Kidney (tissue), 14 donors: ENCODE data around the gene CDH12. TPM values are rescaled to one million over a fixed set of nuclear protein-coding genes. Genes with fewer than 3 reads are reported as not detected.
"Not testable (repeated sequence)": the region's sequence is repeated elsewhere in the genome, so short reads cannot be mapped to it uniquely, and the experiment has no call there.

Experiments used
- DNase-seq, 5 donors: peaks; one replicate each; pipeline ENCODE4 v3.0.0-alpha.2; 2013 to 2020
- FAIRE-seq: peaks from 2 replicates; lab custom pipeline; 2012; peaks lifted over from hg19 to GRCh38; lab: Jason Lieb, UNC
- H3K27ac ChIP-seq, 2 donors: one replicate each; pipeline ENCODE4 v1.7.0; 2013; ENCODE audit warnings: low read depth in 2 of 2, low read length in 2 of 2, inconsistent platforms in 1 of 2
- H3K27me3 ChIP-seq: one replicate; pipeline ENCODE4 v1.7.1; 2013; ENCODE audit warnings: low read length, inconsistent platforms; ENCODE audit not compliant: control insufficient read depth, insufficient read depth
- H3K36me3 ChIP-seq, 3 donors: one replicate each; pipeline versions ENCODE4 v1.7.0 to v1.7.1; 2013; ENCODE audit warnings: low read length in 3 of 3, control low read depth in 1 of 3, inconsistent platforms in 1 of 3; ENCODE audit not compliant: insufficient read depth in 3 of 3, control insufficient read depth in 2 of 3
- H3K4me1 ChIP-seq, 3 donors: one replicate each; pipeline versions ENCODE4 v1.7.0 to v1.7.1; 2013; ENCODE audit warnings: low read length in 3 of 3, inconsistent platforms in 1 of 3, low read depth in 1 of 3; ENCODE audit not compliant: control insufficient read depth in 2 of 3, insufficient read depth in 2 of 3
- H3K4me3 ChIP-seq, 3 donors: one replicate each; pipeline versions ENCODE4 v1.7.0 to v1.8.1; 2013; ENCODE audit warnings: low read length in 3 of 3, control low read depth in 1 of 3, inconsistent platforms in 1 of 3
- H3K9ac ChIP-seq, 3 donors: one replicate each; pipeline versions ENCODE4 v1.7.0 to v1.7.1; 2013; ENCODE audit warnings: low read length in 3 of 3, control low read depth in 1 of 3, inconsistent platforms in 1 of 3
- H3K9me3 ChIP-seq, 3 donors: one replicate each; pipeline versions ENCODE4 v1.7.0 to v1.7.1; 2013; ENCODE audit warnings: low read length in 3 of 3, control low read depth in 1 of 3, inconsistent platforms in 1 of 3; ENCODE audit not compliant: control insufficient read depth in 2 of 3, insufficient read depth in 1 of 3
- intact Hi-C: fragments of 100-400 bp; cut with DNase I; formaldehyde crosslinking; loops from one replicate; pipeline ENCODE4 v1.11.1; 2022
- polyA plus RNA-seq: library from polyadenylated mRNA; stranded (reverse); fragments of 350-450 nt; fragmentation: Illumina TruSeq; extraction: RNeasy Lipid Tissue Mini Kit (QIAGEN cat#74804); gene quantifications from one replicate; pipeline ENCODE4 v1.2.3, GENCODE V29; 2014; ENCODE audit warnings: low read depth, low replicate concordance; ENCODE audit not compliant: insufficient read depth
- total RNA-seq: library from RNA; stranded (reverse); fragmentation: NEBNext Ultra II Directional; extraction: Animal tissue kit (Norgen Biotek cat#: 25700); gene quantifications from one replicate; pipeline ENCODE4 v1.2.1, GENCODE V29; 2021
- TF ChIP-seq, protein P1 (sequence below): IDR thresholded peaks from 3 replicates; pipeline ENCODE4 v1.5.1; 2012; ENCODE audit warnings: mild to moderate bottlenecking, moderate library complexity, borderline replicate concordance; ENCODE audit not compliant: insufficient read depth; ENCODE audit errors: extremely low read depth
- donor health status: control.
- donor health status: control.
- donor health status: control.
- donor health status: control.
- donor health status: control.
- donor health status: DM: yes; HTN: yes; CAD: no.
- donor health status: Normal renal cell carcinoma (clear cell type).

CDH12 gene
- total and polyA plus RNA-seq, 2 donors from 2014 or later, result 0.17 TPM; not detected in 1

DNA sequence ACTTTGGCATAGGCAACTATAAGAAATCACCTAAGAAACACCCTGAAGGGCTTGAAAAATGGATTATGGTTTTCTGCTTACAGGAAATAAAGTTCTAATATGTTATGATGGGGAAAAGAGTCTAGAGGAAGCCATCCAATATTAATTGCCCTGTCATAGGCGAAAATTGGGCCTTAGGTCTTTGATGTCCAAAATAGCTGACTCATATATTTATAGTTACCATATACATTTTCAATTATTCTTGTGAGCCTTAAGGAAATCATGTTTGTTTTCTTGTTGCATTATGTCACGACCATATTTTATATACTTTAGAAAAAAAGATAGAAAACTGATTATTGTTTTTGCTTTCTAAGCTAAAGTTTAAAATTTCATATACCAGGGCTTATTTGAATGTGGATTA lies 509.1 kb downstream of the CDH12 start:
- Histone ChIP-seq H3K9me3 (no peaks in the 10 kb centered on the region), H3K4me1 (peaks cover 0 to 3% (median 0%) of the 10 kb centered on the region in 3 donors), H3K27ac (no peak overlapping the region), H3K36me3 (no peaks in the 10 kb centered on the region), H3K27me3 (no peaks in the 10 kb centered on the region), H3K9ac (no peak overlapping the region), H3K4me3 (no peak overlapping the region)
- TF ChIP-seq, protein P1, sequence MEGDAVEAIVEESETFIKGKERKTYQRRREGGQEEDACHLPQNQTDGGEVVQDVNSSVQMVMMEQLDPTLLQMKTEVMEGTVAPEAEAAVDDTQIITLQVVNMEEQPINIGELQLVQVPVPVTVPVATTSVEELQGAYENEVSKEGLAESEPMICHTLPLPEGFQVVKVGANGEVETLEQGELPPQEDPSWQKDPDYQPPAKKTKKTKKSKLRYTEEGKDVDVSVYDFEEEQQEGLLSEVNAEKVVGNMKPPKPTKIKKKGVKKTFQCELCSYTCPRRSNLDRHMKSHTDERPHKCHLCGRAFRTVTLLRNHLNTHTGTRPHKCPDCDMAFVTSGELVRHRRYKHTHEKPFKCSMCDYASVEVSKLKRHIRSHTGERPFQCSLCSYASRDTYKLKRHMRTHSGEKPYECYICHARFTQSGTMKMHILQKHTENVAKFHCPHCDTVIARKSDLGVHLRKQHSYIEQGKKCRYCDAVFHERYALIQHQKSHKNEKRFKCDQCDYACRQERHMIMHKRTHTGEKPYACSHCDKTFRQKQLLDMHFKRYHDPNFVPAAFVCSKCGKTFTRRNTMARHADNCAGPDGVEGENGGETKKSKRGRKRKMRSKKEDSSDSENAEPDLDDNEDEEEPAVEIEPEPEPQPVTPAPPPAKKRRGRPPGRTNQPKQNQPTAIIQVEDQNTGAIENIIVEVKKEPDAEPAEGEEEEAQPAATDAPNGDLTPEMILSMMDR, result no peak
- DNase-seq, result no peak
- no peak for FAIRE-seq
- intact Hi-C loops, result no loop called here

- intact Hi-C loops, result no loop called here
- Histone ChIP-seq H3K9me3 (no peaks in the 10 kb centered on the region), H3K27me3 (no peaks in the 10 kb centered on the region), H3K4me1 (no peaks in the 10 kb centered on the region), H3K9ac (no peak overlapping the region), H3K27ac (no peak overlapping the region), H3K36me3 (no peaks in the 10 kb centered on the region), H3K4me3 (no peak overlapping the region)
- DNase-seq (no peak), FAIRE-seq (no peak)
- TF ChIP-seq, protein P1, result no peak
Measured at GRCh38 chr5:22341406-22341805, 511.7 kb downstream of the CDH12 start.

DNA sequence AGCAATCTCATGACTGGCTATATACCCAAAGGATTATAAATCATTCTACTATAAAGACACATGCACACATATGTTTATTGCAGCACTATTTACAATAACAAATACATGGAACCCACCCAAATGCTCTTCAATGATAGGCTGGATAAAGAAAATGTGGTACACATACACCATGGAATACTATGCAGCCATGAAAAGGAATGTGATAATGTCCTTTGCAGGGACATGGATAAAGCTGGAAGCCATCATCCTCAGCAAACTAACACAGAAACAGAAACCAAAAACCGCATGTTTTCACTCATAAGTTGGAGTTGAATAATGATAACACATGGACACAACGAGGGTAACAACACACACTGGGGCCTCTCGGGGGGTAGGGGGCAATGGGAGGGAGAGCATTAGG lies 520.2 kb downstream of the CDH12 start:
- intact Hi-C loops, result not testable (repeated sequence)

DNA sequence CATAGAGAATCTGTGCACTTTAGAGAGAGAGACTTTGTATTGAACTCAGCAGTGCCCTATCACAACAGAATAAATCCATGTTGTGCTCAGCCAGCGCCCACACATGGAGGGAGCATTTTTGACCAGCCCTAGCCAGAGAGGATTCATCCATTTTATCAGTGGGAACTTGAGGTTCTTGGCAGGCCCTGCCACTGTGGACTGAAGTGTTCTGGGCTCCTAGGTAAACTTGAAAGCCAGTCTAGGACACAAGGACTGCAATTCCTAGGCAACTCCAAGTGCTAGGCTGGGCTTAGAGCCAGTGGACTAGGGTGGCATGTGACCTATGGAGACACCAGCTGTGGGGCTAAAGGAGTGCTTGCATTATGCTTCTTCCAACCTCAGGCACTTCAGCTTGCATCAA lies 523.5 kb downstream of the CDH12 start:
- no peak overlapping the region for H3K27ac ChIP-seq
- DNase-seq (no peak), FAIRE-seq (no peak)
- TF ChIP-seq, protein P1, result no peak
- no peak overlapping the region for H3K9ac ChIP-seq
- H3K36me3 ChIP-seq, result no peaks in the 10 kb centered on the region
- H3K27me3 ChIP-seq, result no peaks in the 10 kb centered on the region
- intact Hi-C loops, result no loop called here
- H3K9me3 ChIP-seq, result no peaks in the 10 kb centered on the region
- no peak overlapping the region for H3K4me3 ChIP-seq
- H3K4me1 ChIP-seq, result no peaks in the 10 kb centered on the region

More for the DNA sequence above, 520.2 kb downstream of the CDH12 start:
- FAIRE-seq, H3K4me3 ChIP-seq, H3K36me3 ChIP-seq, H3K27ac ChIP-seq, H3K4me1 ChIP-seq, H3K27me3 ChIP-seq, H3K9ac ChIP-seq, H3K9me3 ChIP-seq, DNase-seq: not testable (repeated sequence)
